HCT116 (cell line): ENCODE results near the gene APP. TPM values are rescaled to one million over a fixed set of nuclear protein-coding genes. Genes with fewer than 3 reads are reported as not detected.

Experiments used
- ATAC-seq: fragments of 200-7000 bp; cut with Tn5 transposase; 2 replicates; pipeline ENCODE4 v1.9.1; 2020; ENCODE audit warnings: mild to moderate bottlenecking, moderate library complexity
- BruUV-seq: library from RNA; stranded (reverse); fragments of 400-500 nt; replicated peaks from 2 replicates; lab custom pipeline; 2021; lab: Mats Ljungman, UMichigan
- CTCF ChIA-PET: fragments of 300-600 bp; sonication (Branson Sonifier 250); formaldehyde crosslinking; loops from one replicate; lab custom pipeline; 2021; ENCODE audit warnings: antibody characterized with exemption; lab: Charles Lee
- POLR2A ChIA-PET: fragments of 300-600, 350-600 bp; sonication (Branson Sonifier 250); formaldehyde crosslinking; loops from one replicate; lab custom pipeline; 2021; ENCODE audit warnings: antibody characterized with exemption; lab: Charles Lee
- RAD21 ChIA-PET, 2 experiments: fragments of 300-600 bp; sonication (Branson Sonifier 250); formaldehyde crosslinking; loops; one replicate each; lab custom pipeline; 2023; ENCODE audit warnings: low total read pairs in 2 of 2; ENCODE audit not compliant: uncharacterized antibody in 2 of 2, unreplicated experiment in 2 of 2, low non-redundant PET in 1 of 2; lab: Charles Lee
- DNase-seq: peaks from one replicate; pipeline ENCODE4 v3.0.0-alpha.2; 2010; ENCODE audit warnings: low read depth, low spot score
- H2AFZ ChIP-seq: fragments of 200-600 bp; shearing (Covaris generic), sonication (generic); 2 replicates; pipeline ENCODE4 v1.6.1; 2017; ENCODE audit warnings: low read depth, mixed run types, mixed read lengths, antibody characterized with exemption, low read length; ENCODE audit not compliant: poor library complexity, severe bottlenecking
- H3K27ac ChIP-seq: 2 replicates; pipeline ENCODE4 v1.5.1; 2012; ENCODE audit warnings: low read depth, low read length
- H3K27me3 ChIP-seq: fragments of 200-600 bp; sonication (generic); 2 replicates; pipeline ENCODE4 v1.6.1; 2016; ENCODE audit warnings: mixed run types, low read length, mixed read lengths; ENCODE audit not compliant: insufficient read depth
- H3K36me3 ChIP-seq, 2 experiments: fragments of 200-500 bp in 1 of 2; fragments of 200-600 bp in 1 of 2; sonication (Bioruptor generic) in 1 of 2; sonication (generic) in 1 of 2; 2 replicates each; pipeline versions ENCODE4 v1.5.1 to v1.6.1; 2014 to 2016; ENCODE audit warnings: low read length in 2 of 2, inconsistent platforms in 1 of 2, mixed read lengths in 1 of 2, mixed run types in 1 of 2; ENCODE audit not compliant: insufficient read depth in 2 of 2, control insufficient read depth in 1 of 2
- H3K4me1 ChIP-seq, 2 experiments: fragments of 200-600 bp in 1 of 2; sonication (generic) in 1 of 2; 2 replicates each; pipeline versions ENCODE4 v1.5.1 to v1.6.1; 2012 to 2017; ENCODE audit warnings: low read length in 2 of 2, inconsistent platforms in 1 of 2, mild to moderate bottlenecking in 1 of 2, mixed read lengths in 1 of 2, mixed run types in 1 of 2, moderate library complexity in 1 of 2; ENCODE audit not compliant: insufficient read depth in 2 of 2, control insufficient read depth in 1 of 2
- H3K4me2 ChIP-seq: fragments of 200-600 bp; sonication (generic); 2 replicates; pipeline ENCODE4 v1.6.1; 2017; ENCODE audit warnings: mixed run types, low read length, mixed read lengths
- H3K4me3 ChIP-seq, 2 experiments: fragments of 200-600 bp in 1 of 2; sonication (generic) in 1 of 2; replicated peaks in 1 of 2; 2 replicates each; pipeline ENCODE4 v1.5.1; 2011 to 2016; ENCODE audit warnings: low read length in 2 of 2, control low read depth in 1 of 2, low read depth in 1 of 2, mild to moderate bottlenecking in 1 of 2, mixed read lengths in 1 of 2, mixed run types in 1 of 2
- H3K79me2 ChIP-seq: fragments of 200-600 bp; sonication (generic); 2 replicates; pipeline ENCODE4 v1.6.1; 2017; ENCODE audit warnings: mild to moderate bottlenecking, mixed run types, low read length, moderate library complexity, mixed read lengths; ENCODE audit not compliant: insufficient read depth
- H3K9ac ChIP-seq: fragments of 200-600 bp; sonication (generic); 2 replicates; pipeline ENCODE4 v1.6.1; 2016; ENCODE audit warnings: low read length, mixed read lengths
- H3K9me2 ChIP-seq: fragments of 200-600 bp; sonication (generic), shearing (Covaris generic); 2 replicates; pipeline ENCODE4 v1.6.1; 2017; ENCODE audit warnings: mixed run types, mild to moderate bottlenecking, moderate library complexity; ENCODE audit not compliant: insufficient read depth
- H3K9me3 ChIP-seq, 2 experiments: fragments of 200-500 bp in 1 of 2; fragments of 200-600 bp in 1 of 2; sonication (Bioruptor generic) in 1 of 2; sonication (generic) in 1 of 2; 2 replicates each; pipeline ENCODE4 v1.6.1; 2014 to 2017; ENCODE audit warnings: low read length in 2 of 2, mixed read lengths in 2 of 2, inconsistent platforms in 1 of 2, low read depth in 1 of 2, mild to moderate bottlenecking in 1 of 2, mixed run types in 1 of 2, moderate library complexity in 1 of 2; ENCODE audit not compliant: control insufficient read depth in 1 of 2, insufficient read depth in 1 of 2
- H4K20me1 ChIP-seq: fragments of 200-600 bp; sonication (generic), shearing (Covaris generic); 2 replicates; pipeline ENCODE4 v1.6.1; 2017; ENCODE audit warnings: mixed run types, mild to moderate bottlenecking, moderate library complexity; ENCODE audit not compliant: insufficient read depth
- CEBPB ChIP-seq: IDR thresholded peaks from 2 replicates; pipeline ENCODE4 v1.6.1; 2012; ENCODE audit warnings: low read depth
- CTCF ChIP-seq, 3 experiments: fragments of 200-600 bp in 1 of 3; sonication (generic) in 1 of 3; IDR thresholded peaks in 2 of 3; conservative IDR thresholded peaks in 1 of 3; 2 replicates each; pipeline ENCODE4 v1.5.1; 2012 to 2017; ENCODE audit warnings: low read depth in 2 of 3, low read length in 2 of 3, antibody characterized with exemption in 1 of 3, borderline replicate concordance in 1 of 3, control low read depth in 1 of 3, mild to moderate bottlenecking in 1 of 3, mixed read lengths in 1 of 3, mixed run types in 1 of 3, moderate library complexity in 1 of 3; ENCODE audit not compliant: insufficient read depth in 1 of 3
- EGR1 ChIP-seq: IDR thresholded peaks from 2 replicates; pipeline ENCODE4 v1.6.1; 2012; ENCODE audit warnings: low read depth
- ELF1 ChIP-seq: IDR thresholded peaks from 2 replicates; pipeline ENCODE4 v1.6.1; 2012; ENCODE audit warnings: low read depth, borderline replicate concordance
- EZH2 ChIP-seq: fragments of 200-600 bp; sonication (generic); IDR thresholded peaks from 2 replicates; pipeline ENCODE4 v1.6.1; 2017; ENCODE audit warnings: antibody characterized with exemption, mixed run types
- EZH2phosphoT487 ChIP-seq: fragments of 200-600 bp; IDR thresholded peaks from 2 replicates; pipeline ENCODE4 v1.6.1; 2018; ENCODE audit warnings: antibody characterized with exemption, borderline replicate concordance
- FOSL1 ChIP-seq: IDR thresholded peaks from 2 replicates; pipeline ENCODE4 v1.6.1; 2012; ENCODE audit warnings: low read depth
- JUND ChIP-seq: IDR thresholded peaks from 2 replicates; pipeline ENCODE4 v1.6.1; 2012
- RAD21 ChIP-seq: IDR thresholded peaks from 2 replicates; pipeline ENCODE4 v1.6.1; 2012; ENCODE audit warnings: low read depth, mild to moderate bottlenecking
- SIN3A ChIP-seq: IDR thresholded peaks from 2 replicates; pipeline ENCODE4 v1.6.1; 2012; ENCODE audit warnings: low read depth
- SP1 ChIP-seq: IDR thresholded peaks from 2 replicates; pipeline ENCODE4 v1.6.1; 2012; ENCODE audit warnings: low read depth
- SRF ChIP-seq: IDR thresholded peaks from 2 replicates; pipeline ENCODE4 v1.6.1; 2012; ENCODE audit warnings: low read depth
- TCF7L2 ChIP-seq: IDR thresholded peaks from 2 replicates; pipeline ENCODE4 v1.7.0; 2011; ENCODE audit warnings: borderline replicate concordance, inconsistent platforms; ENCODE audit not compliant: insufficient read depth, insufficient read length; ENCODE audit errors: extremely low read depth
- ZFX ChIP-seq: fragments of 450-650 bp; IDR thresholded peaks from 2 replicates; pipeline ENCODE4 v1.6.1; 2017
- intact Hi-C: fragments of 100-400 bp; cut with micrococcal nuclease; formaldehyde crosslinking; loops from 2 replicates; pipeline ENCODE4 v1.10.0; 2022
- total RNA-seq: library from RNA; stranded (reverse); gene quantifications from one replicate; pipeline ENCODE4 v1.2.1, GENCODE V29; 2021; ENCODE audit not compliant: unreplicated experiment
- TF ChIP-seq, protein P1 (sequence below): IDR thresholded peaks from 2 replicates; pipeline ENCODE4 v1.6.1; 2012
- TF ChIP-seq, protein P2 (sequence below): IDR thresholded peaks from 2 replicates; pipeline ENCODE4 v1.6.1; 2011; ENCODE audit warnings: mild to moderate bottlenecking, low read length, moderate library complexity; ENCODE audit not compliant: insufficient replicate concordance; ENCODE audit errors: extremely low read depth

APP gene
- total RNA-seq, 1 experiment from 2014 or later, result 267 TPM

GRCh38 chr21:26077521-26077920 is 93.0 kb downstream of the APP start:
- ChIA-PET POLR2A (no interaction called here), RAD21 (no interaction called here), CTCF (no interaction called here)
- Histone ChIP-seq H3K4me2 (no peak overlapping the region), H4K20me1 (no peaks in the 10 kb centered on the region), H3K27me3 (no peaks in the 10 kb centered on the region), H3K4me3 (no peak overlapping the region), H3K36me3 (no peaks in the 10 kb centered on the region), H2AFZ (no peak overlapping the region), H3K9me3 (no peaks in the 10 kb centered on the region), H3K27ac (no peak overlapping the region), H3K79me2 (peaks cover 83% of the 10 kb centered on the region), H3K9me2 (no peaks in the 10 kb centered on the region), H3K4me1 (no peaks in the 10 kb centered on the region), H3K9ac (no peak overlapping the region)
- ATAC-seq (no peak), DNase-seq (no peak)
- BruUV-seq, result no TSS peak
- intact Hi-C loops, result no loop called here
- TF ChIP-seq CEBPB (no peak), ZFX (no peak), JUND (no peak), FOSL1 (no peak), SIN3A (no peak), CTCF (IDR thresholded peaks at IDR 0.05 in 2 of 3, conservative IDR thresholded peaks at IDR 0.05 in 1 of 3; ENCODE audit: borderline replicate concordance in 1 of 3, insufficient read depth in 1 of 3, low read depth in 2 of 3, low read length in 2 of 3) (no peak), SP1 (no peak), EGR1 (no peak), EZH2phosphoT487 (no peak), RAD21 (no peak), EZH2 (no peak), SRF (no peak), ELF1 (no peak), TCF7L2 (no peak)
- TF ChIP-seq, protein P1, sequence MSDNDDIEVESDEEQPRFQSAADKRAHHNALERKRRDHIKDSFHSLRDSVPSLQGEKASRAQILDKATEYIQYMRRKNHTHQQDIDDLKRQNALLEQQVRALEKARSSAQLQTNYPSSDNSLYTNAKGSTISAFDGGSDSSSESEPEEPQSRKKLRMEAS, result no peak
- TF ChIP-seq, protein P2, sequence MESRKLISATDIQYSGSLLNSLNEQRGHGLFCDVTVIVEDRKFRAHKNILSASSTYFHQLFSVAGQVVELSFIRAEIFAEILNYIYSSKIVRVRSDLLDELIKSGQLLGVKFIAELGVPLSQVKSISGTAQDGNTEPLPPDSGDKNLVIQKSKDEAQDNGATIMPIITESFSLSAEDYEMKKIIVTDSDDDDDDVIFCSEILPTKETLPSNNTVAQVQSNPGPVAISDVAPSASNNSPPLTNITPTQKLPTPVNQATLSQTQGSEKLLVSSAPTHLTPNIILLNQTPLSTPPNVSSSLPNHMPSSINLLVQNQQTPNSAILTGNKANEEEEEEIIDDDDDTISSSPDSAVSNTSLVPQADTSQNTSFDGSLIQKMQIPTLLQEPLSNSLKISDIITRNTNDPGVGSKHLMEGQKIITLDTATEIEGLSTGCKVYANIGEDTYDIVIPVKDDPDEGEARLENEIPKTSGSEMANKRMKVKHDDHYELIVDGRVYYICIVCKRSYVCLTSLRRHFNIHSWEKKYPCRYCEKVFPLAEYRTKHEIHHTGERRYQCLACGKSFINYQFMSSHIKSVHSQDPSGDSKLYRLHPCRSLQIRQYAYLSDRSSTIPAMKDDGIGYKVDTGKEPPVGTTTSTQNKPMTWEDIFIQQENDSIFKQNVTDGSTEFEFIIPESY, result no peak
